ENCODE data around the gene KRTAP9-9. TPM values are rescaled to one million over a fixed set of nuclear protein-coding genes. Genes with fewer than 3 reads are reported as not detected.
"Not testable (repeated sequence)": the region's sequence is repeated elsewhere in the genome, so short reads cannot be mapped to it uniquely, and the experiment has no call there.

Gene KRTAP9-9
- total RNA-seq, 1 experiment from 2014 or later = not detected

DNA sequence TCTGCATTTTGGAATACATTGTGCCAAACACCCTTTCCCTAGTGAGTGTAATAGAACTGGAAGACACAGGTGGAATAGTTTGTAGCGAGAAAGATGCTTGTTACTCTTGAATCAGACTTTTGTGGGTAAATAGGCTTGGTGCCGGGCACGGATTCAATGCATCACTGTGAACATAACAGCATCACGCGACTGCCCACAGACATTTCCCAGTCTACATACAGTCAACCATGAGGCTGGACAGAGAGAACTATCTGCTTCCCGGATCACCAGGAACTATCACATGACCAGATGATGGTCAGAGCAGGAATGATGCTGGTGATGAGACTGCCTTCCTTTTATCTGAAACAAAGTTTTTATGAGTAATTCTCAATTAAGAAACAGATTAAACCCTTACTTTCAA is 29.1 kb upstream of the KRTAP9-9 start:
- no peak overlapping the region for H2AK5ac ChIP-seq (ENCODE audit: insufficient read length, low read length)
- Mint-ChIP-seq H3K4me3 (no peak overlapping the region), H3K27ac (no peak overlapping the region), H3K4me1 (0 out of 4 replicates have a peak, but pooled peaks cover 0 to 2% of the 10 kb centered on the region in 2 experiments), H3K27me3 (ENCODE audit: low read depth) (no peaks in the 10 kb centered on the region; the same call in 1 of the 2 replicates), H3K36me3 (ENCODE audit: insufficient read depth in 1 of 3, low read depth in 3 of 3) (no peaks in the 10 kb centered on the region), H3K9me3 (no peaks in the 10 kb centered on the region; a peak in 1 of 5 replicates)
- H3K4ac ChIP-seq (ENCODE audit: low read depth, low read length) = no peak overlapping the region
- no peak overlapping the region for H3K27ac ChIP-seq (ENCODE audit: insufficient read length, low read depth, low read length)
- DNase-seq = no peak
- no peak overlapping the region for H4K5ac ChIP-seq (ENCODE audit: insufficient read length, low read depth, low read length)
- no peak overlapping the region for H3K56ac ChIP-seq (ENCODE audit: insufficient read length, low read depth, low read length)
- H3K9ac ChIP-seq (ENCODE audit: extremely low read depth, insufficient read length, low read length) = no peak overlapping the region
- no peak overlapping the region for H2BK5ac ChIP-seq (ENCODE audit: insufficient read length, low read length)
- H2BK12ac ChIP-seq (ENCODE audit: insufficient read length, low read depth, low read length) = no peak overlapping the region
- H3K23ac ChIP-seq (ENCODE audit: insufficient read length, low read depth, low read length) = no peak overlapping the region
- no peak overlapping the region for H4K8ac ChIP-seq (replicated peaks; ENCODE audit: insufficient read length, low read depth, low read length)
- no peaks in the 10 kb centered on the region for H3K23me2 ChIP-seq (ENCODE audit: insufficient read length, low read depth, low read length, poor library complexity, severe bottlenecking)
- H3K9me3 ChIP-seq (ENCODE audit: control insufficient read depth, low read depth, low read length) = no peaks in the 10 kb centered on the region
- no peak overlapping the region for H2BK15ac ChIP-seq (ENCODE audit: low read depth, low read length)
- H3K27me3 ChIP-seq (ENCODE audit: insufficient read depth, low read length) = no peaks in the 10 kb centered on the region
- TF ChIP-seq, protein P1, sequence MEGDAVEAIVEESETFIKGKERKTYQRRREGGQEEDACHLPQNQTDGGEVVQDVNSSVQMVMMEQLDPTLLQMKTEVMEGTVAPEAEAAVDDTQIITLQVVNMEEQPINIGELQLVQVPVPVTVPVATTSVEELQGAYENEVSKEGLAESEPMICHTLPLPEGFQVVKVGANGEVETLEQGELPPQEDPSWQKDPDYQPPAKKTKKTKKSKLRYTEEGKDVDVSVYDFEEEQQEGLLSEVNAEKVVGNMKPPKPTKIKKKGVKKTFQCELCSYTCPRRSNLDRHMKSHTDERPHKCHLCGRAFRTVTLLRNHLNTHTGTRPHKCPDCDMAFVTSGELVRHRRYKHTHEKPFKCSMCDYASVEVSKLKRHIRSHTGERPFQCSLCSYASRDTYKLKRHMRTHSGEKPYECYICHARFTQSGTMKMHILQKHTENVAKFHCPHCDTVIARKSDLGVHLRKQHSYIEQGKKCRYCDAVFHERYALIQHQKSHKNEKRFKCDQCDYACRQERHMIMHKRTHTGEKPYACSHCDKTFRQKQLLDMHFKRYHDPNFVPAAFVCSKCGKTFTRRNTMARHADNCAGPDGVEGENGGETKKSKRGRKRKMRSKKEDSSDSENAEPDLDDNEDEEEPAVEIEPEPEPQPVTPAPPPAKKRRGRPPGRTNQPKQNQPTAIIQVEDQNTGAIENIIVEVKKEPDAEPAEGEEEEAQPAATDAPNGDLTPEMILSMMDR (conservative IDR thresholded peaks at IDR 0.05) = no peak
- no CpG with 5 or more reads among the region's 6 CpGs for WGBS (ENCODE audit: extremely low coverage, insufficient read length, low lambda C conversion rate)
- no peaks in the 10 kb centered on the region for H3K79me1 ChIP-seq (ENCODE audit: insufficient read depth, low read depth, low read length, poor library complexity, severe bottlenecking)
- no peak overlapping the region for H3K18ac ChIP-seq (ENCODE audit: insufficient read length, low read depth, low read length)
- no peak overlapping the region for H2BK120ac ChIP-seq (ENCODE audit: low read depth, low read length, poor library complexity, severe bottlenecking)
- no peak overlapping the region for H3K14ac ChIP-seq (ENCODE audit: insufficient read depth, low read length)
- no peak overlapping the region for H3K4me2 ChIP-seq (ENCODE audit: insufficient read depth, insufficient read length, low read length)
- H4K20me1 ChIP-seq (ENCODE audit: control insufficient read depth, insufficient read depth, insufficient read length) = no peaks in the 10 kb centered on the region
- H4K91ac ChIP-seq (ENCODE audit: insufficient read length, low read depth, low read length) = no peak overlapping the region
- H3K4me1 ChIP-seq (ENCODE audit: insufficient read depth, low read length) = no peaks in the 10 kb centered on the region
- no peak overlapping the region for H3T11ph ChIP-seq (ENCODE audit: low read length)
- no peak overlapping the region for H2AFZ ChIP-seq (ENCODE audit: low read length)
- no peaks in the 10 kb centered on the region for H3K79me2 ChIP-seq (ENCODE audit: insufficient read depth, low read length)
- H2BK20ac ChIP-seq (ENCODE audit: low read depth, low read length, poor library complexity, severe bottlenecking) = no peak overlapping the region

DNA sequence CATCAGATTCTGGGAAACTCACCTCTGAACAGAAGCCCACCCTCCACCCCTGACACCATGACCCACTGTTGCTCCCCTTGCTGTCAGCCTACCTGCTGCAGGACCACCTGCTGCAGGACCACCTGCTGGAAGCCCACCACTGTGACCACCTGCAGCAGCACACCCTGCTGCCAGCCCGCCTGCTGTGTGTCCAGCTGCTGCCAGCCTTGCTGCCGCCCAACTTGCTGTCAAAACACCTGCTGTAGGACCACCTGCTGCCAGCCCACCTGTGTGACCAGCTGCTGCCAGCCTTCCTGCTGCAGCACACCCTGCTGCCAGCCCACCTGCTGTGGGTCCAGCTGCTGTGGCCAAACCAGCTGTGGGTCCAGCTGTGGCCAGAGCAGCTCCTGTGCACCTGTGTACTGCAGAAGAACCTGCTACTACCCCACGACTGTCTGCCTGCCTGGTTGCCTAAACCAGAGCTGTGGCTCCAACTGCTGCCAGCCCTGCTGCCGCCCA is 28.5 kb upstream of the KRTAP9-9 start, which contains the start of gene KRTAP9-2:
TSS of gene KRTAP9-2 (plus strand) at position 51 of the 498 bp plus-strand sequence. CDS start at position 58, 7 bp downstream.
- not testable (repeated sequence) for H3K9me3 ChIP-seq (ENCODE audit: control insufficient read depth, low read depth, low read length)

More for the DNA sequence above, 28.5 kb upstream of the KRTAP9-9 start, which contains the start of gene KRTAP9-2:
- H2AK5ac ChIP-seq (ENCODE audit: insufficient read length, low read length); H2BK12ac ChIP-seq (ENCODE audit: insufficient read length, low read depth, low read length); H2BK15ac ChIP-seq (ENCODE audit: low read depth, low read length); H4K5ac ChIP-seq (ENCODE audit: insufficient read length, low read depth, low read length); H4K20me1 ChIP-seq (ENCODE audit: control insufficient read depth, insufficient read depth, insufficient read length); H3K23ac ChIP-seq (ENCODE audit: insufficient read length, low read depth, low read length); H3K27me3 Mint-ChIP-seq (ENCODE audit: low read depth); H3K4me2 ChIP-seq (ENCODE audit: insufficient read depth, insufficient read length, low read length); H4K8ac ChIP-seq (replicated peaks; ENCODE audit: insufficient read length, low read depth, low read length); H2BK120ac ChIP-seq (ENCODE audit: low read depth, low read length, poor library complexity, severe bottlenecking); H3K79me2 ChIP-seq (ENCODE audit: insufficient read depth, low read length); H3K27ac ChIP-seq (ENCODE audit: insufficient read length, low read depth, low read length); H3K23me2 ChIP-seq (ENCODE audit: insufficient read length, low read depth, low read length, poor library complexity, severe bottlenecking); H3K14ac ChIP-seq (ENCODE audit: insufficient read depth, low read length); H3K18ac ChIP-seq (ENCODE audit: insufficient read length, low read depth, low read length); H3K4me3 Mint-ChIP-seq; H2AFZ ChIP-seq (ENCODE audit: low read length); H3K4ac ChIP-seq (ENCODE audit: low read depth, low read length); H3K79me1 ChIP-seq (ENCODE audit: insufficient read depth, low read depth, low read length, poor library complexity, severe bottlenecking); H2BK20ac ChIP-seq (ENCODE audit: low read depth, low read length, poor library complexity, severe bottlenecking); H2BK5ac ChIP-seq (ENCODE audit: insufficient read length, low read length); DNase-seq; H3K27me3 ChIP-seq (ENCODE audit: insufficient read depth, low read length); H3K9me3 Mint-ChIP-seq; H3K4me1 ChIP-seq (ENCODE audit: insufficient read depth, low read length); H3K36me3 Mint-ChIP-seq (ENCODE audit: insufficient read depth in 1 of 3, low read depth in 3 of 3); H3K9ac ChIP-seq (ENCODE audit: extremely low read depth, insufficient read length, low read length); H3K4me1 Mint-ChIP-seq; H4K91ac ChIP-seq (ENCODE audit: insufficient read length, low read depth, low read length); H3K56ac ChIP-seq (ENCODE audit: insufficient read length, low read depth, low read length); H3T11ph ChIP-seq (ENCODE audit: low read length); H3K27ac Mint-ChIP-seq: not testable (repeated sequence)
- WGBS (ENCODE audit: extremely low coverage, insufficient read length, low lambda C conversion rate) = no CpG with 5 or more reads among the region's 4 CpGs
